SU-DHL-6 (cell line): ENCODE measurements around the gene RANBP3.

Source experiments
- H2AFZ ChIP-seq: fragments of 200-600 bp; sonication (generic); 2 replicates; pipeline ENCODE4 v1.6.1; 2014; ENCODE audit warnings: low read depth, mild to moderate bottlenecking, moderate library complexity, mixed read lengths, antibody characterized with exemption, low read length; ENCODE audit not compliant: severe bottlenecking
- H3F3A ChIP-seq: fragments of 200-600 bp; shearing (Covaris generic); 2 replicates; pipeline ENCODE4 v1.6.0; 2016; ENCODE audit warnings: antibody characterized with exemption, mild to moderate bottlenecking; ENCODE audit not compliant: insufficient read depth
- H3K27ac ChIP-seq: fragments of 200-600 bp; sonication (generic); 2 replicates; pipeline ENCODE4 v1.5.1; 2016; ENCODE audit warnings: low read depth, mild to moderate bottlenecking, low read length, moderate library complexity, mixed read lengths
- H3K27me3 ChIP-seq: fragments of 200-600 bp; sonication (generic), shearing (Covaris generic); 2 replicates; pipeline ENCODE4 v1.6.0; 2014; ENCODE audit warnings: mild to moderate bottlenecking, low read length
- H3K36me3 ChIP-seq: fragments of 200-600 bp; sonication (generic); 2 replicates; pipeline ENCODE4 v1.6.1; 2014; ENCODE audit warnings: mild to moderate bottlenecking, low read length, mixed read lengths
- H3K4me2 ChIP-seq: fragments of 300-600, 200-600 bp; shearing (Covaris generic), sonication (generic); 2 replicates; pipeline ENCODE4 v1.6.0; 2014; ENCODE audit warnings: low read length, low read depth, mild to moderate bottlenecking; ENCODE audit not compliant: poor library complexity, severe bottlenecking
- H3K4me3 ChIP-seq: fragments of 200-600 bp; sonication (generic); 2 replicates; pipeline ENCODE4 v1.5.1; 2014; ENCODE audit warnings: antibody characterized with exemption, low read length, mild to moderate bottlenecking, mixed read lengths; ENCODE audit not compliant: insufficient read depth, poor library complexity, severe bottlenecking
- H3K79me2 ChIP-seq: fragments of 200-600 bp; sonication (generic); 2 replicates; pipeline ENCODE4 v1.6.1; 2014; ENCODE audit warnings: mild to moderate bottlenecking, low read length, moderate library complexity; ENCODE audit not compliant: insufficient read depth
- H3K9ac ChIP-seq: fragments of 200-600 bp; sonication (generic); 2 replicates; pipeline ENCODE4 v1.7.0; 2014; ENCODE audit warnings: mild to moderate bottlenecking, low read length
- H3K9me2 ChIP-seq: fragments of 200-600 bp; sonication (generic); replicated peaks from 2 replicates; pipeline ENCODE4 v1.6.1; 2014; ENCODE audit warnings: low read length; ENCODE audit not compliant: insufficient read depth
- H3K9me3 ChIP-seq: fragments of 200-600 bp; sonication (generic); 2 replicates; pipeline ENCODE4 v1.6.1; 2014; ENCODE audit warnings: low read length, mixed read lengths; ENCODE audit not compliant: insufficient read depth
- H4K20me1 ChIP-seq: fragments of 200-600 bp; sonication (generic); 2 replicates; pipeline ENCODE4 v1.6.1; 2014; ENCODE audit warnings: low read depth, mild to moderate bottlenecking, antibody characterized with exemption, low read length, moderate library complexity, mixed read lengths
- CTCF ChIP-seq: fragments of 200-600 bp; sonication (generic); IDR thresholded peaks from one replicate; pipeline ENCODE4 v1.5.1; 2017; ENCODE audit warnings: antibody characterized with exemption, mild to moderate bottlenecking, low read length, moderate library complexity; ENCODE audit not compliant: insufficient read depth, poor library complexity, severe bottlenecking
- EZH2phosphoT487 ChIP-seq: fragments of 200-600 bp; sonication (generic), shearing (Covaris generic); conservative IDR thresholded peaks from 2 replicates; pipeline ENCODE4 v1.6.1; 2018; ENCODE audit warnings: mild to moderate bottlenecking, antibody characterized with exemption, low read length, moderate library complexity, mixed read lengths

The RANBP3 gene

DNA sequence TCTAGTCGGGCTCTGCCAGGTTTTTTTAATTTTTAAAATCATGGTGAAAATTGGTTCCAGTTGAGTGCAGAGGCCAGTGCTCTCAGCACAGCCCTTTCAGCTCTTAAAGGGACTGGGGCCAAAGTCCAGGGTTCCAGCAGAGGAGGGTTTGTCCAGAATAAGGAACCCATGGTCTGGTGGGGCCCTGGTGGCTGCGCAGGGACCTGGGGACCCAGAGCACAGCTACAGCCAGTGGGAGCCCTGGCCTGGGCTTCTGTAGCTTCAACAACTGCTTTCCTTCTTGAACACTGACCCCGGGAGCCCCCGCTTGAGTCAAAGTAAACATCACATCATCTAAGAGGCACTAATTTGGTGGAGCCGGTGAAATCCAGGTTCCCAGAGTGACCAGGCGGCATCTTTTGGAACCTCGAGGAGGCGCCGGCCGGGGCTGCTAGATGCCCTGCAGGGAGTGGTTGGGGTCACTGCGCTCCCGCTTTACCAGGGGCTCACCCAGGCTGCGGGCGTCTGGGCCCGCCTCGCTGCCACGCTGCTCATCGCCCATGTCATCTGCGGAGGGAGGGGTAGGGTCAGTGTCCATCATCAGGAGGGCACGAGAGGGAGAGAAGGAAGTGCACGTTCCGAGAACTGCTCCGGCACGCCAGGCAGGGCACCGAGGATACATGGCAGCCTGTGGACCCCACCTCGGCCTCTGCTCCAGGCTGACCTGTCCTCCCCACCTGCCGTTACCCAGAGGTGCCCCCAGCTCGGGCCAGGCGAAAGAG lies 16.6 kb upstream of the RANBP3 start:
- Histone ChIP-seq H2AFZ (no peak overlapping the region), H3K27me3 (no peaks in the 10 kb centered on the region), H3F3A (no peaks in the 10 kb centered on the region), H4K20me1 (0 out of 2 replicates have a peak, but pooled peaks cover 3% of the 10 kb centered on the region), H3K9me3 (no peaks in the 10 kb centered on the region), H3K4me2 (no peak overlapping the region), H3K9me2 (no peaks in the 10 kb centered on the region), H3K36me3 (no peaks in the 10 kb centered on the region), H3K9ac (no peak overlapping the region), H3K79me2 (no peaks in the 10 kb centered on the region), H3K27ac (no peak overlapping the region), H3K4me3 (no peak overlapping the region)
- no peak for TF ChIP-seq CTCF
- TF ChIP-seq EZH2phosphoT487, result no peak

GRCh38 chr19:5993648-5994358 lies 15.9 kb upstream of the RANBP3 start:
- H3K4me3 ChIP-seq, result no peak overlapping the region
- H3K9me2 ChIP-seq, result no peaks in the 10 kb centered on the region
- H3K27me3 ChIP-seq, result no peaks in the 10 kb centered on the region
- H3K9ac ChIP-seq, result no peak overlapping the region
- no peak overlapping the region for H3K27ac ChIP-seq
- no peaks in the 10 kb centered on the region for H3K79me2 ChIP-seq
- no peak overlapping the region for H2AFZ ChIP-seq
- no peaks in the 10 kb centered on the region for H3K9me3 ChIP-seq
- TF ChIP-seq EZH2phosphoT487, result no peak
- no peak for TF ChIP-seq CTCF
- no peak overlapping the region for H3K4me2 ChIP-seq
- no peaks in the 10 kb centered on the region for H3F3A ChIP-seq
- H3K36me3 ChIP-seq, result no peaks in the 10 kb centered on the region
- H4K20me1 ChIP-seq, result 0 out of 2 replicates have a peak, but pooled peaks cover 3% of the 10 kb centered on the region

DNA sequence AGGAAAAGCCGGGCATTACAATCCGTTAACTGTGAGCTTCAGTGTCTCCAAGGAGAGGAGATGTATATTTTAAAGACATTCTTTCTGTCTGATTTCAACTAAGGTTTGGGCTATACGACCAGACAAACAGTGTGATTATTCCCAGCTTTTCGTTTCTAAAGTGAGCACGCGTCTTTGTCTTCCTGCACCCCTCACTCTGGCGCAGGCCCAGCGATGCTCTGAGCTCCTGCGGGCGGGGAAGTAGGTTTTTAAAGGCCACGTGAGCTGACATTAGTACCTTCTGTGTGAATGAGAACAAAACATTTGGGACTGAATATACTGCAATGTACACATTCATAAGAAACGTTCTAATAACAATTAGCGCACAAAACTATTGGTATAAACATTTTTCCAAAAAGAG lies 15.3 kb upstream of the RANBP3 start:
- H3K27ac ChIP-seq, result no peak overlapping the region
- H3K9ac ChIP-seq, result no peak overlapping the region
- H3K9me3 ChIP-seq, result no peaks in the 10 kb centered on the region
- no peaks in the 10 kb centered on the region for H3K79me2 ChIP-seq
- H2AFZ ChIP-seq, result no peak overlapping the region
- H3K4me2 ChIP-seq, result no peak overlapping the region
- H3K36me3 ChIP-seq, result no peaks in the 10 kb centered on the region
- H4K20me1 ChIP-seq, result 0 out of 2 replicates have a peak, but pooled peaks cover 3% of the 10 kb centered on the region
- no peaks in the 10 kb centered on the region for H3K9me2 ChIP-seq
- no peak overlapping the region for H3K4me3 ChIP-seq
- no peaks in the 10 kb centered on the region for H3F3A ChIP-seq
- TF ChIP-seq CTCF (no peak), EZH2phosphoT487 (no peak)
- no peaks in the 10 kb centered on the region for H3K27me3 ChIP-seq
